ENCODE measurements around the gene ENTHD1.
"Not testable (repeated sequence)": the region's sequence is repeated elsewhere in the genome, so short reads cannot be mapped to it uniquely, and the experiment has no call there.

Gene ENTHD1

GRCh38 chr22:39898997-39899396 lies 5.4 kb upstream of the ENTHD1 start:
- DNase-seq (ENCODE audit: low read depth, low spot score): no peak

- DNase-seq (ENCODE audit: low read depth, low spot score): no peak
Measured at GRCh38 chr22:39897841-39898240, 4.3 kb upstream of the ENTHD1 start.

- DNase-seq (ENCODE audit: low read depth, low spot score): no peak
Measured at GRCh38 chr22:39896313-39896996, 2.9 kb upstream of the ENTHD1 start.

DNA sequence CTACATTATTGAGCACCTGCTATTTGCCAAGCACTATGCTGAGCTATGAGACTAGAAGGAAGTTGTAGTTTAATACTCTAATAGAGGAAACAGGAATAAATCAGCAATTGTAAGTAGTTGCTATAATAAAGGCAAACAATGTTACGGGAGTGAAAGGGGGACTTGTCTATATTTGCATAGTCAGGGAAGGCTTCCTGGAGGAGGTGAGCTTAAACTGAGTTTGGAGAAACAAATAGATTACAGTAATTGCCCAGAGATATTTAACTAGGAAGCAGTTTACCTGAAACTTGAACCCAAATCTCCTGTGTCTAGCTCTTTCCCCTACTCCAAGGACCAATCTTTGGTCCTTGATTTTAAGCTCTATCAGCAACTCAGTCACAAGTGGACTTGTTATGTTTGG lies 2.1 kb upstream of the ENTHD1 start:
- no peak for DNase-seq (ENCODE audit: low read depth, low spot score)

DNA sequence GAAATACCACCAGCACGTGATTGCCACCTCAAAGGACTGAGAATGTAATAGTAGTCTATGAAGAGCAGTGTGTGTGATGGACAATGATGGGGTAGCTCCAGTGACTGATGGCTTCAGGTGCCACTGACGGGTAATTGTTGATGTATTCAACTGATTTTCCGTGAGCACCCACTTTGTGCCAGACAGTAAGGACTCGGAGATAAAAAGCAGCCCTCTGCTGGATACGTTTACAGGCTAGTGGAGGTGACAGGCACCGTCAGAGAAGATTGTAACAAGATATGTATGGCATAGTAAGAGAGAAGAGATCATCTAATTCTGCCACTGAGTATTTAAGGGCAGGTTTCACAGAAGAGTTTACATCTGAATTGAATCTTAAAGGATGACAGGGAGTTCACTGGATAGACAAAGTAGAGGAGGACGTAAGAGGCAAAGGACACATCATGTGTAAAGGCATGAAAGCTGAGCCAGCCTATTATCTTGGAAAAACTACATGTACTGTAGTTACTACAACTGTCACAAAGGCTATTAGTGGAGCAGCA lies 1.1 kb upstream of the ENTHD1 start:
- DNase-seq (ENCODE audit: low read depth, low spot score): no peak

DNA sequence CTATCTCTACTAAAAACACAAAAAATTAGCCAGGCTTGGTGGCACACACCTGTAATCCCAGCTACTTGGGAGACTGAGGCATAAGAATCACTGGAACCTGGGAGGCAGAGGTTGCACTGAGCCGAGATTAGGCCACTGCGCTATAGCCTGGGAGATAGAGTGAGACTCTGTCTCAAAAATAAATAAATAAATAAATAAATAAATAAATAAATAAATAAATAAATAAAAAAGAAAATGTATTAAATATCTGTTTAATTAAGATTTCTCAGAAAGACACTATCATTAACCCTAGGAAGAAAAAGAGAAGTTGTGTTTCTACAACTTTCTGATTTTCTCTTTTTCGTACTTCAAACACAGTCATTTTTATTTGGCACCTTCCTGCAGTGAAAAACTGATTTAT lies 3.6 kb downstream of the ENTHD1 start:
- not testable (repeated sequence) for DNase-seq (ENCODE audit: low read depth, low spot score)

GRCh38 chr22:39883057-39883456 lies 10.5 kb downstream of the ENTHD1 start:
- DNase-seq (ENCODE audit: low read depth, low spot score): no peak

GRCh38 chr22:39880722-39881121 lies 12.8 kb downstream of the ENTHD1 start:
- DNase-seq (ENCODE audit: low read depth, low spot score): no peak

- DNase-seq (ENCODE audit: low read depth, low spot score): no peak
Measured at GRCh38 chr22:39877079-39877845, 16.3 kb downstream of the ENTHD1 start.

DNA sequence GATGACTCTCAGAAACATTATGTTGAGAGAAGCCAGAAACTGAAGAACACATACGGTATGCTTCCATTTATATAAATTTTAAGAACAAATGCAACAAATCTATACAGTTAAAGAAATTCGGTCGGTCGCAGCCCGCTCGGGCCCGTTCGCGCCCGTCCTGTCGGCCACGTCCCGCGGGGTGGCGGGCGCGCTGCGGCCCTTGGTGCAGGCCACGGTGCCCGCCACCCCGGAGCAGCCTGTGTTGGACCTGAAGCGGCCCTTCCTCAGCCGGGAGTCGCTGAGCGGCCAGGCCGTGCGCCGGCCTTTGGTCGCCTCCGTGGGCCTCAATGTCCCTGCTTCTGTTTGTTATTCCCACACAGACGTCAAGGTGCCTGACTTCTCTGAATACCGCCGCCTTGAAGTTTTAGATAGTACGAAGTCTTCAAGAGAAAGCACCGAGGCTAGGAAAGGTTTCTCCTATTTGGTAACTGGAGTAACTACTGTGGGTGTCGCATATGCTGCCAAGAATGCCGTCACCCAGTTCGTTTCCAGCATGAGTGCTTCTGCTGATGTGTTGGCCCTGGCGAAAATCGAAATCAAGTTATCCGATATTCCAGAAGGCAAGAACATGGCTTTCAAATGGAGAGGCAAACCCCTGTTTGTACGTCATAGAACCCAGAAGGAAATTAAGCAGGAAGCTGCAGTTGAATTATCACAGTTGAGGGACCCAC lies 18.2 kb downstream of the ENTHD1 start:
- DNase-seq (ENCODE audit: low read depth, low spot score): not testable (repeated sequence)

DNA sequence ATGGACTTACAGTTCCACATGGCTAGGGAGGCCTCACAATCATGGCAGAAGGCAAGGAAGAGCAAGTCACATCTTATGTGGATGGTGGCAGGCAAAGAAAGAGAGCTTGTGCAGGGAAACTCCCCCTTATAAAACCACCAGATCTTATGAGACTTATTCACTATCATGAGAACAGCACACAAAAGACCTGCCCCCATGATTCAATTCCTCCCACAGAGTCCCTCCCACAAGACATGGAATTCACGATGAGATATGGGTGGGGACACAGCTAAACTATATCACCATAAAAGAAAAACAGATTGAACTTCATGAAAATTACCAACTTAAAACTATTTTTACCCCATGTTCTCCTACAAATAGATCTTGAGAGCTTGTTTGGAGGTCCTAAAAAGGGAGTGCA lies 19.6 kb downstream of the ENTHD1 start:
- DNase-seq (ENCODE audit: low read depth, low spot score): no peak

DNA sequence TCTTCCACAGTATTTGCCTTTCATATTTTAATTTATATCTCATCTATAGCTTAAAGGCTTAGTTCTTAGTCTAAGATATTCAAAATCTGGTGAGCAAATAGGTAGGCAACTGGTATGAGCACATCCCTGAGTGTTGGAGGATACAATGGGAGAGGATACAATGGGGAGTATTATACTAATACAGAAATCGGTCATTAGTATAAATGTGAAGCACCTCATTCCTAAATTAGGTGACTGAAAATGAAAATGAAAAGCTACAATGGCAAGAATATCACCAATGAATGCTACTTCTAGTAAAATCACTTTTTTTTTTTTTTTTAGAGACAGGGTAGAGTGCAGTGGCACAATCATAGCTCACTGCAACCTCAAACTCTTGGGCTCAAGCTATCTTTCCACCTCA lies 21.0 kb downstream of the ENTHD1 start:
- no peak for DNase-seq (ENCODE audit: low read depth, low spot score)

DNA sequence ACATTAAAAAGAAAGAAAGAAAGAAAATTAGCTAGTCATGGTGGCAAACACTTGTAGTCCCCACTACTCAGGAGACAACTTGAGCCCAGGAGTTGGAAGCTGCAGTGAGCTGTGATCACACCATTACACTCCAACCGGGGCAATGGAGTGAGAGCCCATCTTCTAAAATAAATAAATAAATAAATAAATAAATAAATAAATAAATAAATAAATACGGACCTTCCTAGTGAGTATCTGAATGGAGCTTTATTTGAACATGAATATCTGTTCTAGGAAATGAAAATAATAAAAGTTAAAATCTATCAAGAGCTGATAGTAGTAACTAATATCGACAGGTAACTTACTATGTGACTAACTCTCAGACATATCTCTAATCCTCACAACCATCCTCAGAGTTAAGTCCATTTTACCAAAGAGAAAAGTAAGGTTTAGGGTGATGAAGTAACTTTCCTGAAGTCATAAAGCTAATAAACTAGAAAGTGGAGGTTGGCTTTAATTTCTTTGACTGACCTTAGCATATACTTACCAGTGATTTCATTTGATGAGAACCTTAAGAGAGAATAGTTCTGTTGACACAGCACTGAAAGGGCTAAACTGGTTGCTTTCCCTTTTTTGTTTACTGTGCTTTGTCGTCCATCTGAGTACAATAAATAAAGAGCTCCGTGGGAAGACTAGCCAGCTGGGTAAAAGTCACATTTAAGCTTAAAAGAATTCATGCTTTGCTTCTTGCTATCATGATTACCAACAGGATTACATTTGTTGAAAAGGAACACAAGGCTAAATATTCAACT lies 22.4 kb downstream of the ENTHD1 start:
- DNase-seq (ENCODE audit: low read depth, low spot score): no peak

GRCh38 chr22:39869797-39870196 lies 23.8 kb downstream of the ENTHD1 start:
- DNase-seq (ENCODE audit: low read depth, low spot score): not testable (repeated sequence)

DNA sequence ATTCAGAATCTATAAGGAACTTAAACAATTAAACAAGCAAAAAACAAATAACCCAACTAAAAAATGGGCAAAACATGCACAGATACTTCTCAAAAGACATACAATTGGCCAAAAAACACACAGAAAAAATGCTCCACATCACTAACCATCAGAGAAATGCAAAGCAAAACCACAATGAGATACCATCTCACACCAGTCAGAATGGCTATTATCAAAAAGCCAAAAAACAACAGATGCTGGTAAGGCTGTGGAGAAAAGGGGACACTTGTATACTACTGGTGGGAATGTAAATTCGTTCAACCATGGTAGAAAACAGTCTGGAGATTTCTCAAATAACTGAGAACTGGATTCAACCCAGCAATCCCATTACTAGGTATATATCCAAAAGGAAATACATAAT lies 24.8 kb downstream of the ENTHD1 start:
- DNase-seq (ENCODE audit: low read depth, low spot score): no peak

- DNase-seq (ENCODE audit: low read depth, low spot score): no peak
Measured at GRCh38 chr22:39859903-39860588, 33.5 kb downstream of the ENTHD1 start.

GRCh38 chr22:39856588-39856987 lies 37.0 kb downstream of the ENTHD1 start:
- DNase-seq (ENCODE audit: low read depth, low spot score): no peak

DNA sequence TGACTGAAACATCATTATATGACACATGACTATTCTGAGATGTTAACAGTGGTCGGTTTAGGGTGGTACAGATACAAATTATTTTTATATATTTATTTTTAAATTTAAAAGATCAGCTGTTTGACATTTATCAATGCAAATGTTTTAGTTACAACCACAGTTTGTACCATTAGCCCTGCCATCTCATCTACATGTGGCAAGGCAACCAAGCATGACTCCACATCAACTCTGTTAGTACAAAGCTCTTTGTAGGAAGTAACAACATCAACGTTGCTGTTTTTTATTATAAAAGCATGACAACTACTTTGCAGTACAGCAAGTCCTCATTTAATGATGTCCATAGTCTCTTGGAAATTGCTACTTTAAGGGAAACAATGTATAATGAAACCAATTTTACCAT lies 40.8 kb downstream of the ENTHD1 start:
- DNase-seq (ENCODE audit: low read depth, low spot score): no peak

DNA sequence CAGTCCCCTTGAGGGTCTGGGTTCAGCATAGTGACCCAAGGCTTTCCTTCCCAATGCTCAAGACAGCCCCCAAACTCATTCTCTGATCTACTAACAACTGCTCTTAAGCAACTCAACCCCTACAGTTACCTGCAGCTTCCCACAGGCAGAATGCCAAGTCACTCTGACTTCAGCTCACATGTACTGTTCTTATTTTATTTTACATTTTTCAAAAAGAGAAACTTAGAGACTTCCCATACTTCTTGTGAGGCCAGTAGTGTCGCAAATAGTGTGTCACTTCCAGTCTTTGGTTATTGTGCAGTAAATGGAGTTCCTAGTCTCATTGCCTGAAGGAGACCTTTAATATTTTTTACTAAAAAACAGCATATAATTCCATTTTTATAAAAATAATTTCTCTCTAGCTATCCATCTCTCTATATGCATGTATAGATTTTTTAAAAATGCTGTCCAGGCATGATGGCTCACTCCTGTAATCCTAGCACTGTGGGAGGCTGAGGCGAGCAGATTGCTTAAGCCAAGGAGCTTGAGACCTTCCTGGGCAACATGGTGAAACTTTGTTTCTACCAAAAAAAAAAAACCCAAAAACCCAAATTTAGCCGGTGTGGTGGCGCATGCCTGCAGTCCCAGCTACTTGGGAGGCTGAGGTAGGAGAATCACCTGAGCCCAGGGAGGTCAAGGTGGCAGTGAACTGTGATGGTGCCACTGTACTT lies 41.8 kb downstream of the ENTHD1 start:
- no peak for DNase-seq (ENCODE audit: low read depth, low spot score)

GRCh38 chr22:39847477-39847876 lies 46.1 kb downstream of the ENTHD1 start:
- no peak for DNase-seq (ENCODE audit: low read depth, low spot score)

Measured in brain pericyte (primary cell).